ENCODE measurements around the gene EZH1.

Gene EZH1

DNA sequence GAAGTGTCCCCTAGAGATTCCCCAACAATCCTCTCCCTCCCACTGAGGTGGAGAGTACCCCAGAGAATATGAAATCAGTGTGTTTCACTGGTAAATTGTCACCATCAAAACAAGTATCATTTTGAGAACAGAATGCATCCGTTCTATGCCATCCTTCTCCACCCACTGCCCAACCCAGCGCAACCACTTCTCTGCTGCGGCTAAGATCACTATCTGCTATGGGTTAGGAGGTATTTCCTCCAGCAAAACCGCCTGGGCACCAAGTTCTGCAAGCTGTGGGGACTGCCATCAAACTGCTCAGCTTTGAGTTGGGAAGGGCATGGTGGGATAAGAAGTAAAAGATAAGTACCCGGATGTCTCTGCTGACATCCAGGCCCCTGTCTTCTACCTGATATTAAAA, 38.1 kb downstream of the EZH1 start:
- DNase-seq, result no peak

DNA sequence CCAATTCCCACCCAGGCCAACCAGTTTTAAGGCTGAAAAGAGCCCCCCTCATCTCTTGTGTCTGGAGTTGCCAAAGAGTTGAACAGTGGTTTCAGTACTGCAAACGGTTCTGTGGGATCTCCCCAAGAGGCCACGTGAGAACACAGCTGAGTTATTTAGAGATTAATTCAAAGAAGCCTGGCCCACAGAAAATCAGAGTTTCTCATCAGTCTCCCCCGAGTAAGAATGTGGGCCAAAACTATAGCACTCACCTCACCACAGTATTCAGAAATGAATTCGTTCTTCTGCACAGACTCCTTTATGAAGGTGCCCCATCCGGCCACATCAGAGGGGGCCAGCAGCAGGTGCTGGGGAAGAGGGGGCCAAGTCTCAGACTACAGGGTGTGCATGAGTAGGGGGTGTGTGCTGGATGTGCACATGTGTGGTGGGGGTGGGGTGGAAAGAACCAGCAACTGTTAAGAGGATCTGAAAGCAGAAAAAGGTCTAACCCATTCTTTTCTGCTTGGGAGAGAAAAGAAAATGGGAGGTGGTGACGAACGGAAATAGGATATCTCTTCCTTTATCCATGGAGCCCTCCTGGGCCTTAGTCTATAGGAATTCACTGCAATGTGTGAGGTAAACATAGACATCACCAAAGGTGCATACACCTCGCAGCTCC, 39.9 kb downstream of the EZH1 start:
- DNase-seq, result no peak

DNA sequence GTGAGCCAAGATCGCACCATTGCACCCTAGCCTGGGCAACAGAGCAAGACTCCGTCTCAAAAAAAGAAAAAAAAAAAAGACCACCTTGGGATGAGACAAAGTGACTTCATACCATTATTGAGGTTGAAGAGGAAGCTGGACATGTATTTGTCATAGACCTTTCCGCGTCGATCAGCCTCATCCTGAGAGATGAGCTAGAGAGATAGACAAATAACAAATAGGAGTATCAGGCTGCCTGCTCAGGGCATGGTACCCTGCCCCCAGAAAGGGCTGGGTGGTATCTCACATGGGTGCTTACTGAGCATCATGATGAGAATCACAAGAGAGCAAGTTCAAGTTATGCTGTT, 40.4 kb downstream of the EZH1 start:
- no peak for DNase-seq

DNA sequence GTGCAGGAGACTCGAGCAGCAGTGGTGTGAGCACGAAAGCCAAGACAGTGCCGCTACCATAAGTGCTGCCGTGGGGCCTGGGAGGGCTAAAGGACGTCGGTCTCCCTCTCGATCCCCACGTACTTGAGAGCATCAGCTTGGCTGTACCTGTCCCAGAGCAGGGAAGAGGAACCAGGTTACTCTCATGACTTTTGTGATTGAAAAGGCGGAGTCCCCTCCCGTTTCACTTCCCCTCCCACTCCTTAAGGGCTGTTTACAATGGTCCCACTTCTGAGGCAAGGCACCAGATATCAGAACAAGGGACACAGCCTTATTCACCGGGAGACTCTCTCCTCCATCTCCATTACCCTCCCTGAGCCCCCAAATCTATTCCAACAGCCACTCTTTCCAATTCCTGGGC, 42.4 kb downstream of the EZH1 start:
- no peak for DNase-seq

DNA sequence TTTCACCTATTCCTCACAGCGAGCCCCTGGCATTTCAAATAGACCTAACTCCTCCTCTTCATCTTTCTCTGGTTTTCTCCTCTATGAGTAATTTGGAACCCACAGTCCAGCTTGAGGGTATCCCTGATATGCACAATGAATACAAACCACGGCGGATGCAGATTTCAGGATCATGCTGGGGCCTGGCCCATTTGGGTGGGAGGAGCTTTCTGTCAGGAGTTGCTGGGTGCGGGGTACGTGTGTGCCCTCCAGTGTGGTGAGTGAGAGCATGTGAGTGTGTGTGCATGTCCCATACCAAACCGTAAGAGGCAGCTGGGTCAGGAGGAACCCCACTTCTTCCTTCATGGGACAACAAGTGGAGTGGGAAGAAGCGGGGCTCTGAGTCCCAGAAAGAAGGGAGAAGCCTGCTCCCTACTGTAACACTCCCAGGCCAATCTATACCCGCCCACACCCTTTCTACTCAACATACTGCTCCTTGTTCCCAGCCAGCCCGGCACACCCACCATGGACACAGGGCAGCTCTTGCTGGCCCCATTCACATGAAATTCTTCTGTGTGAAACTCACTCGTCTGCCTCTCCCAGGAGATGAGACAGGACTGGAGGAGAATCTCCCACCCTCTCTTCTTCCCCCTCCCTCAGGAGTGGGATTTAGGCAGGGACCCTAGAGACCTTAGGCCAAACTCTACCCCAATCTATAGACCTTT, 44.1 kb downstream of the EZH1 start:
- DNase-seq, result no peak

DNA sequence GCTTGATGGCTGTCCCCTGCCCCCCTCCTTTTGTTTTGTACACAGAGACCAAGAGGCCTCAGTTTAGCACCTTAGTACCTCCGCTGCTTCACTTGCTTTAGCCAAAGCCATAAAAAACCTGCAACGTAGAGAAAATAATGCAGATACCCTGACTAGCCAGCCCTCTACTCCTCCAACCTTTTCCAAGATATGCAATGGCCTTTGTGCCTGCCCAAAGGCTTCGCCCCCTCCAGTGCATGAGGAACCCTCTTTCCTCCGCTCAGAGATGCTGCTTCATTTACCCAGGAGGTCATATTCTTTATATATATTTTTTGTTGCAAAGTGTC, 45.5 kb downstream of the EZH1 start:
- DNase-seq, result no peak

DNA sequence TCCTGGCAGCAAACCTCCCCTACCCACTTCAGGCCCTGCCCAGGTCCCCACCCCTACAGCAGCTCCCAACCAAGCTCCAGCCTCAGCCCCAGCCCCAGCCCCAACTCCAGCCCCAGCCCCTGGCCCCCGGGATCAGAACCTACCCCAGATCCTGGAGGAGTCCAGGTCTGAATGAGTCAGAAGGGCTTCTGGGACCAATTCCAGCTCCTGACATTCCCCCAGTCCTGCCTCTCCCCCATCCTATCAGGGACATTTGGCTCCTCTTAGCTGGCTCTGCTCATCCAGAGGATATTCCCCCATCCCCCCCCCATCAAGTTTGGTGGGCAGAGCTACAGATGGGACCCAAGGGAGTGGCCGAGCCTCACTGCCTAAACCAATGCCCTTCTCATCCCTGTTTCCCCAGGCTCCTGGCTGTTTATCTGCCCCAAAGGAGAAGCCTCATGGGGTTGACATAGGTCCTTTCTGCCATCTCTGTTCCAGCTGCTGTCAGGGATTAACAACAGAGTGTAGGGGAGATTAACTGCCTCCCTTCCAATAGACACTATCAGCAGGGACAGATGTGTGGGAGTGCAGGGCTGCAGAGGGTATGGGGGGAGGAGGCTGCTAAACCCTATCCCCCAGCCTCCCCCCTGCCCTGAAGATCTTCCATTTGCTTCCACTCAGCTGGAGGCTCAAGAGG, 46.0 kb downstream of the EZH1 start:
- no peak for DNase-seq

DNA sequence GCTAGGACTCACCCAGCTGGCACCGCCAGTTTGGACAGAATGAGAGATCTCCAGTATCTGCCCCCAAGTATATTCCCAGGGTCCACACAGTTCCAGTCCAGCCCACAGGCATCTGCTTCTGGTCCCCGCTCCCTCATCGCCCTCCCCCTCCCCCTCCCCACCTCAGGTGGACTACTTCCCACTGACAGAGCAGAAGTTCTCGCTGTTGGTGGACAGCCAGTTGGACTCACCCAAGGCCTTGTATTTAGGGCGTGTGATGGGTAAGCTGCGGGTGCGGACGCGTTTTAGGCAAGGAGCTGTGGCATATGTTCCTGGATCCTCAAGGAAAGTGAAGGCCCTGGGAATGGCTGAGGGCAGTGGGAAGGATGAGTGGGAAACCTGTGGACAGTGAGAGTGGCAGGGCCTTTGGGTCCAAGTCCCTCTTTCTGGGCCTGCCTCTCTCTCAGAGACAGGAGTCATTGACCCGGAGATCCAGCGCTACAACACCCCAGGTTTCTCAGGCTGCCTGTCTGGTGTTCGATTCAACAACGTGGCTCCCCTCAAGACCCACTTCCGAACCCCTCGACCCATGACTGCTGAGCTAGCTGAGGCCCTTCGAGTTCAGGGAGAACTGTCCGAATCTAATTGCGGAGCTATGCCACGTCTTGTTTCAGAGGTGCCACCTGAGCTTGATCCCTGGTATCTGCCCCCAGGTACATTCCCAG, 47.6 kb downstream of the EZH1 start:
- no peak for DNase-seq

DNA sequence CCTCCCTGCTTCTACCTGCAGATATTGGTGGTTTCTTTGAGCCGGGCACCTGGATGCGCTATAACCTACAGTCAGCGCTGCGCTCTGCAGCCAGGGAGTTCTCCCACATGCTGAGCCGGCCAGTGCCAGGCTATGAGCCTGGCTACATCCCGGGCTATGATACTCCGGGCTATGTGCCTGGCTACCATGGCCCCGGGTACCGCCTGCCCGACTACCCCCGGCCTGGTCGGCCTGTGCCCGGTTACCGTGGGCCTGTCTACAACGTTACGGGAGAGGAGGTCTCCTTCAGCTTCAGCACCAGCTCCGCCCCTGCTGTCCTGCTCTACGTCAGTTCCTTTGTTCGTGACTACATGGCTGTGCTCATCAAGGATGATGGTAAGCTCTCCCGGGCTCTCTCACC, 49.3 kb downstream of the EZH1 start:
- DNase-seq, result no peak

DNA sequence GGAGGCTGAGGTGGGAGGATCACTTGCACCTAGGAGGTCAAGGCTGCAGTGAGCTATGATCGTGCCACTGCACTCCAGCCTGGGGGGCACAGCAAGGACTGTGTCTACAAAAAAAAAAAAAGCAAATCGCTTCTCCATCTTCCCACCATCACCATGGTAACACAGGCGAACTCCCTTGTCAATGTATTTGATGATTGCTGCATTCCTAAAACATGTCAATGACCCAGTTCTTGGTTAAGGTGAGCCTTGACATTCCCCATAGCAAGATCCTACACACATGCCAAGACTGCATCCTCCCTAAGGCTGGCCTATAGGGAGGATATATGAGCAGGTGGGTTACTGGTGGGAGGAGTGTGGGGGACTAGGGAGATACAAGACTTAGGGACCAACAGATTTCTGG, 50.3 kb downstream of the EZH1 start:
- no peak for DNase-seq

DNA sequence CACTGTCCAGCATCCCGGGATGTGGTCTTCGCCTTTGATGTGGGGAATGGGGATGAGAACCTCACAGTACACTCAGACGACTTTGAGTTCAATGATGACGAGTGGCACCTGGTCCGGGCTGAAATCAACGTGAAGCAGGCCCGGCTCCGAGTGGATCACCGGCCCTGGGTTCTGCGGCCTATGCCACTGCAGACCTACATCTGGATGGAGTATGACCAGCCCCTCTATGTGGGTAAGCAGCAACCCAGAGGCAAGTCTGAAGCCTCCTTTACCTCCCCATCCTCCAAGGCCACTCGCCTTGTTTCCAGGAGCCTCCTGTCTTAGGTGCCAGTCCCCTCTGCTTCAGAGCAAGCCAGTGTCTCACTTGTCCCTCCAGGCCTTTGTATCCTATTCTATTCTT, 52.4 kb downstream of the EZH1 start:
- DNase-seq, result no peak

DNA sequence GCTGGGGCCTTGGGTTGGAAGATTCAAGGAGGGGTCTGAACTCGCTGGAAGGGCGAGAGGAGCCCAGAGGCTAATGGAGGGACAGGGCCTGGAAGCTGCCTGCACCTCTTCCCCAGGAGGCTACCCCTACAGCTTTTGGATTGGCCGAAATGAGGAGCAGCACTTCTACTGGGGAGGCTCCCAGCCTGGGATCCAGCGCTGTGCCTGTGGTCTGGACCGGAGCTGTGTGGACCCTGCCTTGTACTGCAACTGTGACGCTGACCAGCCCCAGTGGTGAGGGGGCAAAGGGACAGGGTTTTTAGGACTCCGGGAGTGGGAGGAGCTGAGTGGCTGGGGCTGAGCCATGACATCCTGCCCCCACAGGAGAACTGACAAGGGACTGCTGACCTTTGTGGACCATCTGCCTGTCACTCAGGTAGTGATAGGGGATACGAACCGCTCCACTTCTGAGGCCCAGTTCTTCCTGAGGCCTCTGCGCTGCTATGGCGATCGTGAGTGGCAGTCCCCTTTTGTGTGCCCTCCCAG, 53.8 kb downstream of the EZH1 start:
- DNase-seq, result no peak

DNA sequence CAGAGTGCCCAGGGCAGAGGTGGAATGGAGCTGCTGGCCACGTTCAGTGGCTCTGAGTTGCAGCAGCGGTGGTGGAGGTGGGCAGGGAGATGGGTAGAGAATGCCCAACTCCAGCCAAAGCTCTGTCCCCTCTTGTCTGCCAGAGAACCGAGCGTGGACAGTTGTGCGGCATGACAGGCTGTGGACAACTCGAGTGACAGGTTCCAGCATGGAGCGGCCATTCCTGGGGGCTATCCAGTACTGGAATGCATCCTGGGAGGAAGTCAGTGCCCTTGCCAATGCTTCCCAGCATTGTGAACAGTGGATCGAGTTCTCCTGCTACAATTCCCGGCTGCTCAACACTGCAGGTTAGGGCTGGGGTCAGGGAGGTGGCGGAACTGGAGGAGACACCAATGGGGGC, 54.2 kb downstream of the EZH1 start:
- no peak for DNase-seq

DNA sequence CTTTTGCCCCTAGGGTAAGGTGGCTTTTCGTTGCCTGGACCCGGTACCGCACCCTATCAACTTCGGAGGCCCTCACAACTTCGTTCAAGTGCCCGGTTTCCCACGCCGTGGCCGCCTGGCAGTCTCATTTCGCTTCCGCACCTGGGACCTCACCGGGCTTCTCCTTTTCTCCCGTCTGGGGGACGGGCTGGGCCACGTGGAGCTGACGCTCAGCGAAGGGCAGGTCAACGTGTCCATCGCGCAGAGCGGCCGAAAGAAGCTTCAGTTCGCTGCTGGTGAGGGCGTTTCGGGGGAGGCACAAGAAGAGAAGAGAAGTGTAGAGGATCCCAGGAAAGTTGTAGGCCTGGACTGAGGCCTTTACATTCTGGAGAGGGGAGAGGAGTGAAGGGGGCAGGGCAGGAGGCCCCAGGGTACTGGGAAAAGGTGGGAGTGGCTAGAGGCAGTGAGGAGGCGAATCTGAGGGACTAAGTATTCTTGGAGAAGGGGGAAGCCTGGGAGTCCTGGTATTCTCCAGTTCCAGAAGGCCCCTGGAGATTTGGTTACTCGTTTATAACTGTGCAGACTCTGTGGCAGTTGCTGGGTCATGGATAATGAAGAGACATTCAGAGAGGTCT, 57.0 kb downstream of the EZH1 start:
- no peak for DNase-seq

DNA sequence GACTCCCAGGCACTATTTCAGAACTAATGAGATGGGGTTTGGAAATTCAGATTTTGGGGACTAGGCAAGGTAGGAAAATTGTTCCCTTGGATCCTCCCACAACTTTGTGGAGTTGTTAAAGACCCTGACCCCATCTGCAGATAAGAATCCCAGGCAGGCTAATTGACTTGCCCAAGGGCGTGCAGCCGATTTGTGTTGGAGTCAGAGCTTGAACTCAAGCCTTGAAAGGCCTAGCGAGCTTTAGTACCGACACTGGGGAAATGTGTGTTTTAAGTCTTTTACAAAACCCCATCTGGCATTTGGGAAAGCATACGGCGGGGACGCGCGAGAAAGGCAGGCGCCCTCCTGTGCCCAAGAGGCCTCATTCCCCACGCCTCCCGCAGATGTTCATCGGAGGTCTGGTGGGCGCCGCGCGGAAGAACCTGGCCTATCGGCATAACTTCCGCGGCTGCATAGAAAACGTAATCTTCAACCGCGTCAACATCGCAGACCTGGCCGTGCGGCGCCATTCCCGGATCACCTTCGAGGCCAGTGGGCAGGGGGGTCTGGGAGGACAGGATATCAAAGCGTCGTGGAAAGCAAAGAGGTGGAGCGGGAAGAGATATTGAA, 58.2 kb downstream of the EZH1 start:
- DNase-seq, result no peak

DNA sequence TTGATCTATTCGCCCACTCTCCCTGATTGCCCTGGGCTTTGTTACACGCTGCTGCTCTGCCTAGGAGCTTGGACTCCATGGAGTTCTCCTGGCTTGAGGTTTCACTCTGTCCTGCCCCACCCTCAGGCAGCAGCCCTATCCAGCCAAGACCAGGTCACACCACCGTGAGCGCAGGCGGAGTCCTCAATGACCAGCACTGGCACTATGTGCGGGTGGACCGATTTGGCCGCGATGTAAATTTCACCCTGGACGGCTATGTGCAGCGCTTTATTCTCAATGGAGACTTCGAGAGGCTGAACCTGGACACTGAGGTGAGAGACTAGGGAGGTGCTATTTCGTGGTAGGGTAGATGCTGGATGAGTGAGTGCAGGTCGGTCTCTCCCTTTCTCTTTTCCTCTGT, 59.0 kb downstream of the EZH1 start:
- no peak for DNase-seq

DNA sequence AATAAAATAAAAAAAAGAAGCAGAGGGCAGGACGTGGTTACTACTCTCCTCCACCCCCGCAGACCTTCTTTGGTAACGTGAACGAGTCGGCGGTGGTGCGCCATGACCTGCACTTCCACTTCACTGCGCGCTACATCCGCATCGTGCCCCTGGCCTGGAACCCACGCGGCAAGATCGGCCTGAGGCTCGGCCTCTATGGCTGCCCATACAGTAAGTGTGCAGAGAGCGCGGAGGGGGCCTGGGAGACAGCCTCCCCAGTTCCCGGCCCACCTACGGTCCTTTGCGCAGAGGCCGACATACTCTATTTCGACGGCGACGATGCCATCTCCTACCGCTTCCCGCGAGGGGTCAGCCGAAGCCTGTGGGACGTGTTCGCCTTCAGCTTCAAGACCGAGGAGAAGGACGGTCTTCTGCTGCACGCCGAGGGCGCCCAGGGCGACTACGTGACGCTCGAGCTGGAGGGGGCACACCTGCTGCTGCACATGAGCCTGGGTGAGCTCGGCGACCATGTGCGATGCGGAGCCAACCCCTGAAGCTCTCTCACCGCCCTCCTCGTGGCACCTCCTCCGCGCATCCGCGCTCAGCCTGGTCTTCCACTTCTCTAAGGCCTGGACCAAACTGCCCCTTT, 59.8 kb downstream of the EZH1 start:
- no peak for DNase-seq

DNA sequence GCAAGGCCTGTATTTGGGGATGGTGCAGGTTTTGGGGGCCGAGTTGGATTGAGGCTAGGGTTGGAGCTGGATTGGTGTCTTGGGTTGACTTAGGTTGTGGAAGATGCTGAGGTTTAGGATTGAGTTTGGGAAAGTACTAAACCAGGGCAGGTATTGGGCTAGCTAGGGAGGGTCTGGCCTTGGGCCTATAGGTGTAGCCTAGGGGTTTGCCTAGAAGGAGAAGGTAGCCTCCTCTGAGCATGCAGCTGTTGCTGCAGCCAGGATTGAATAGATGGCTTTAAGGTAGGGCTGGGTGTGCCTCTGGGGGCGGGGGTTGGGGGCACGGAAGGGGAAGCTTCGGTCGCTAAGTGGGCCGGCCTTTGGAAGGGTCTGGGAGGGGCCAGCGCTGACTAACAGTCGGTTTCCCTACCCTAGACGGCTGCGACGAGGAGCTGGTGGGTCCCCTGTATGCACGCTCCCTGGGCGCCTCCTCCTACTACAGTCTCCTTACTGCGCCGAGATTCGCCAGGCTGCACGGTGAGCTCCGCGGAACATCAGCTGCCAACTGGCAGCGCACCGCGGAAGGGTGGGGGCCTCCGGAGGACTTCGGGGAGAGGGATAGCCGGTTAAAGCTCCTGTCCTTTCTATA, 61.3 kb downstream of the EZH1 start:
- DNase-seq, result no peak

DNA sequence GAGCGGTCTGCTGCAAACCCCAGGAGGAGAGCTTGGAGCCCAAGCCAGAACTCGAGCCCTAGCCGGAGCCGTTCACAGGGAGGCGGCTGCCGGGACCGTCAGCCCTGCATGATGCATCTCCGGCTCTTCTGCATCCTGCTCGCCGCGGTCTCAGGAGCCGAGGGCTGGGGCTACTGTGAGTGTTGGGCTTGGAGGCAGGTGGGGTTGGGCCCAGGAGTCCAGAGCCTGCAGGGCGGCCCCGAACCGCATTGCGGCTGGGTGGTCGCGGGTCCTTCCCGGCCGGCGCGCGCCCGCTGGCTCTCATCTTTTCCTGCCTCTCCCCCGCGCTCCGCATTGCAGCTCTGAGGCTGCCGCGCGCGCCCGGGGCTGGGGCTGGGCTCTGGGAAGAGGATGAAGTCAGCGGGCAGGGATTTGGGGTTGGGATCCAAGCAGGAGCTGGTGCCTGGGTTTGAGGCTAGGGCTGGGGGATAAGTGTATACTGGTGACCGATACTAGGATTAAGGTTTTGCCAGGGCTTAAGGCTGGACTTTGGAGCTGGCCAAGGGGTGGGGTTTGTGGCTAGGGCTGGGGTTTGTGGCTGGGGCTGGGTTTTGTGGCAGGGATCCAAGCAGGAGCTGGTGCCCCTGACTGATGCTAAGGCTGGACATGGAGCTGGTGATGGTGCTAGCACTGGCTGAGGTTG, 62.0 kb downstream of the EZH1 start:
- peak in 1 of 2 experiments; percentile 29 for DNase-seq

DNA sequence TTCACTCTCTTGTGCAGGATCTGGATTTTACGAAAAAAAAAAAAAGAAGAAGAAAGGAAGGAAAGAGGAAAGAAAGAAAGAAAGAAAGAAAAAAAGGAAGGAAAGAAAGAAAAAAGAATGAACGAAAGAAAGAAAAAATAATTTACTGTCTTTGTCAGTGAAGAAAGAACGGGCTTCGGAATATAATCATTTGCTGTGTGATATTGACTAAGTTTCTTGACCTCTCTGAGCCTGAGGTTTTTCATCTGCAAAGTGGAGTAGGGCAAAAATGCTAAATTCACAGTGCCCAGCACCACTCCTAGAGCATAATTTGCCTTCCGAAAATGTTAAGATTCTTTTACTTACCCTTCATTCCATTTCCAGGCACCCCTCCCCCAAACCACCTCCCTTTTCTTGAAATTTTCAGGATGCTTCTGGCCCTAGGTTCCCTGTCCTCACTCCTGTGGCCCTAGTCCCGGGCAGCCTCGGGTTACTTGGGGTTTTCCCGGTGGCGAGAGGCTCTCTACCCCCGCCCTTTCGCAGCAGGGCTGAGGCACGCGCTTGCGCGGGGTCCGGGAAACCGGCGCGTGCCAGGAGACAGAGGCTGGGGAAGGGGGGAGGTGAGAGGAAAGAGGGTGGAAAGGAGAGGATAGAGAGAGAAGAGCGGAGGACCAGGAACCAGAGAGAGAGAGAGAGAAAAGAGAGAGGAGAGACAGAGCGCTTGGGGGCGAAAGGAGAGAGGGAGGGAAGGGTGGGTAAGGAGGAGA, 62.7 kb downstream of the EZH1 start, which contains the start of gene CNTNAP1:
Gene CNTNAP1, plus strand, starts transcription at position 556 of the 746 bp plus-strand sequence. CDS start 299 bp downstream, outside the sequence.
- peak in 1 of 2 experiments; percentile 25 for DNase-seq

Measured in Kasumi-1 (cell line).